HG02981 (cell line): ENCODE data around the gene NOPCHAP1.
"Not testable (repeated sequence)": the region's sequence is repeated elsewhere in the genome, so short reads cannot be mapped to it uniquely, and the experiment has no call there.

ENCODE experiments used
- ATAC-seq: cut with Tn5 transposase; IDR thresholded peaks from one replicate; pipeline ENCODE4 v1.9.1; 2021; ENCODE audit warnings: mild to moderate bottlenecking, moderate library complexity; ENCODE audit not compliant: unreplicated experiment

NOPCHAP1 gene

DNA sequence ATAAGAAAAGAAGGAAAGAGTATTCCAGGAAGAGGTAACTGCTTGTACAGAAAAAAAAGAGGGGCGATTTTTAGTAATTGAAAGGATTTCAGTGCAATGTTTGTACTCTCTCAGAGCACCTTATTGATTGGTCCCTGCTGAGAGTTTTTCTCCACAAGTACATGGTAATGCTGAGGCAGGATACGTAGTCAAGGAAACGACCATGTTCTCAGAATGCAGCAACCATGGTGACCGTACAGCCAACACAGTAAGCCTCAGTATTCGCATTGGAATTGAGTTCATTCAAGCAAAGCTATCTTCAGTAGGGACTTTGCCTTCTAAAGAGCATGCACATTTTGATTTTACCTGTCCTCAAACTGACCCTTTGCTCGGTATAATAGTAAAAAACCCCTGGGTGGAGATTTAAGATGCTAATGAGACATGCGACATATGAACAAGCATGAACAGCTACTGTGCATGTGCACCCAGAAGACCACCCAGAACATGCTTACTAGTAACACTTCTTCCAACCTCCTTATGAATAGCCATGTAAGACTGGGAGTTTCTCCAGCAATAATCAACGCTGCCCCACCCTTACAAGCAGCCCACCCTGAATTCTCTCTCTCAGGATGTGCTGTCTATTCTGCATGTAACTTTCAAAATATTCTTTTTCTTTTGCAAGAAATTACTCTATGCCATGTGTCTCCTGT is 21.8 kb upstream of the NOPCHAP1 start:
- ATAC-seq: no peak

DNA sequence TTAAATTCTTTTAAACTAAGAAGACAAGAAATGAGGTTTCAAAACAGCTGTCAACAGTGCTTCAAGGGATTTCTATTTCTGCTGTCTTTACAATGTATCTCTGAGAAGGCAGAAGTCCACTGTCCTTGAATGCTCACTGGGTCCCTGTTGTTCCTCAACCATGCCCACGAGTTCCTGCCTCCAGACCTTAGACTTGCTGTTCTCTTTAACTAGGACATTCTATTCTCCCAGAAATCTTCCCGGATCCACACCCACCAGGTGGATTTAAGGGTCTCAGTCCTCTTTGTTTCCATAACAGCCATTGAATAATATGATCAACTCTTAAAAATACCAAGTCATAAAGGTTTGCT is 21.3 kb upstream of the NOPCHAP1 start:
- ATAC-seq: no peak

DNA sequence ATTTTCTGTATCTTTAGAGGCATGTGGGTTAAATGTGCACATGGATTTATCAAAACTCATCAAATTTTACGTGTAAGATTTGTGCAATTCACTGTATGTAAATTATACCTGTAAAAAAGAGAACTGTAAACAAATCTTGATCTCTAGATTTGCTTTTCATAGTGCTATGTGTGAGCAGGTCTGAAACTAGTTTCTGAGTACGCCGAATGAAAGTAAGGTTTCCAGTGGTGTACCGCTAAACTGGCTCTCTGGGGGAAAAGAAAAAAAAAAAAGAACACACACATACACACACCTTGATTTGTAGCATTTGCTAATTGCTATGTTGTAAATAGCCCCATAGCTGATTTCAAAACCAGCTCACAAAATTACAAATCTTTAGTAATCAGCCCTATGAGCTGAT is 19.4 kb upstream of the NOPCHAP1 start:
- peak; percentile 85 for ATAC-seq

DNA sequence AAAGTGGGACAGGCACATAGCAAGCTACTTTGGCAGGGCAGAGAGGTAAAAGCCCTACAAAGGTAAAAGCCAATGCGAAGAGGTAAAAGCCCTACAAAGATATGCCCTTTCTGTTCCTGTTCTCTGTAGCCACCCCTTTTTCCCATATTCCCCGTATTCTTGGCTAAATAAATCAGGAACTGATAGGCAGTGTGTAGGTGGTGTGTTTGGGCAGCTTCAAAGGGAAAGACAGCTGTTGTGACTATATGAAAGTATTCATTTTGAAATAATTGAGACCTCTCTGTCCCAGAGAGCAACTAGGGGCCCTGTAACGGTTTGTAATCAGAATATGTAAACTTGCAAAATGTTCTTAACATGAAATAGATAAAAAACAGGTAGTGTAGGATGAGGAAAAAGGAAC is 16.8 kb upstream of the NOPCHAP1 start:
- ATAC-seq: no peak

DNA sequence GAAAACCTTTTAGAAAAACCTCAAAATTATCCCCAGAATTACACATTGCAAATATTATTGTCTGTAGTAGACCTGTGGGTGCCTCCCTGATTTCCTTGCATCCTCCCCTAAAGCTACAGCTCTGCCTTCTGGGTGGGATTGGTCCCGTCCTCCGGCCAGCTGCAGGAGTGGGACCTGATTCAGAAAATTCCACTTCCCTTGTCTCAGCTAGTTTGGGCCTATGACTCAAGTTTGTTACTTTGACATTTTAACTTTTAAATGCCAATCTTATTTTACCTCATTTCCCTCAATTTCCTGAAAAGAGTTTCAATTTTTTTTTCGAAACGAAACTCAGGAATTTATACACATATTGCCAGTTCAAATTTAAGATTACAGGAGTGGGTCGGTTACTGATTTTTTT is 14.8 kb upstream of the NOPCHAP1 start:
- ATAC-seq: no peak

DNA sequence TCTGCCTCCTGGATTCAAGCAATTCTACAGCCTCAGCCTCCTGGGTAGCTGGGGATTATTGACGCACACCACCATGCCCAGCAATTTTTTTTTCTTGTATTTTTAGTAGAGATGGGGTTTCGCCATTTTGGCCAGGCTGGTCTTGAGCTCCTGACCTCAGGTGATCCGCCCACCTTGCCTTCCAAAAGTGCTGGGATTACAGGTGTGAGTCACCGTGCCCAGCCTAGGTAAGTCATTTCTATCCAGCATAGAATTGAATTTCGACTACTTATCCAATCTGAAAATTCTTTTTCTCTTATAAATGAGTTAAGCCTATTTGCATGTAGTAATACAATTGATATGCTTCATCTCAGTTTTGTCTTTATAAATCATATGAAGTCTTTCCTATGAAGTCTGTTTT is 12.9 kb upstream of the NOPCHAP1 start:
- no peak for ATAC-seq

DNA sequence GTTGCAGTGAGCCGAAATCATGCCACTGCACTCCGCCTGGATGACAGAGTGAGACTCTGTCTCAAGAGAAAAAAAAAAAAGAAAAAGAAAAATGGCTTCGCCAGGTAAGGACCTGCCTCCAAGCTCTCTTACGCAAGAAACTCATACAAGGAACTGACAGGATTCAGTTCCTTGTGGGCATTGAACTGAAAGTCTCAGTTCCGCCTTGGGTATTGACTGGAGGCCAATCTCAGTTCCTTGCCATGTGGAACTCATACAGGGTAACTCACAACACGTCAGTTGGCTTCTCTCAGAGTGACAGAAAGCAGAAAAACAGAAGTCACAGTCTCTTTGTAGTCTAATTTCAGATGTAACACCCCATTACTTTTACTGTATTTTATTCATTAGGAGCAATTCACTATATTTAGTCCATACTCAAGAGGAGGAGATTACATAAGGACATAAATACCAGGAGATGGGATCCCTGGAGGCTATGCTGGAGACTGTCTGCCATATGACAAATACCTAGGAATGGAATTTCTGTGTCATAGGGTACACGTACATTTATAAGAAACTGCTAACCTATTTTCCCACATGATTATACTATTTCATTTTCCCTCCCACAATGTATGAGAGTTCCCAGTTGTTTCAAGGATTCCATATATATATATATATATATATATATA is 11.4 kb upstream of the NOPCHAP1 start:
- ATAC-seq: peak; percentile 99

DNA sequence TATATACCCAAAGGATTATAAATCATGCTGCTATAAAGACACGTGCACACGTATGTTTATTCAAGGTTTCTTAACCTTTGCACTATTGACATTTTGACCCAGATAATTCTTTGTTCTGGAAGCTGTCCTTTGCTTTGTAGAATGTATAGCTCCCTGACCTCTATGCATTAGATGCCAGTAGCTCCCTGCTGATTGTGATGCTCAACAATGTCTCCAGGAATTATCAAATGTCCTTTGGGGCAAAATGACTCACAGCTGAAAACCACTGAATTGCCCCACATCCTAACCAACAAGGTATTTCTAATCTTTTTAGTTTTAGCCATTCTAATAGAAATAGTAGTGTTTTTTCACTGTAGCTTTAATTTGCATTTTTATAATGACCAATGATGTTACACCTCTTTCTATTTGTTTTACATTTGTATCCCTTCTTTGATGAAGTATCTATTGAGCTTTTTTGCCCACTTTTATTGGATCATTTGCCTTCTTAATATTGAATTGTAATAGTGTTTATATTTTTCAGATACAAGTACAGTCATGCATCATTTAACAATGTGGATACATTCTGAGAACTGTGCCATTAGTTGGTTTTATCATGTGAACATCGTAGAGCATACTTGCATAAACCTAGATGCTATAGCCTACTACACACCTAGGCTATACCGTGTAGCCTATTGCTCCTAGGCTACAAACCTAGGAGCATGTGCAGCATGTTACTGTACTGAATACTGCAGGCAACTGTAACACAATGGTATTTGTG is 10.4 kb upstream of the NOPCHAP1 start:
- ATAC-seq: no peak

DNA sequence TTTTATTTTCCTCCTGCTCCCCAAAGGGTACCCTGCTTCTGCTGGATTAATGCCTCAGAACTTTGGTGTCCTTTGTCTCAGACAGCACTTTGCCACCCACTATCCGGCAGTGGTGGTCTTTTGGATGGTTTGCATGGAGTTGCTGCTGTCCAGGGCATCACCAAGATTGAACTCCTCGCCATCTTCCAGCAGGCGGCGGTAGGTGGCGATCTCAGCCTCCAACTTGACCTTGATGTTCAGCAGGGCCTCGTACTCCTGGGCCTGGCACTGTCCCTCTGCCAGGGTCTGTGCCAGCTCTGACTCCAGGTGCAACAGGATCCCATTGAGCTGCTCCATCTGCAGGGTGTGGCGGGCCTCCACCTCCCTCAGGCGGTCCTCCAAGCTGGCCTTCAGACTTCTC is 9.4 kb upstream of the NOPCHAP1 start:
- ATAC-seq: no peak

DNA sequence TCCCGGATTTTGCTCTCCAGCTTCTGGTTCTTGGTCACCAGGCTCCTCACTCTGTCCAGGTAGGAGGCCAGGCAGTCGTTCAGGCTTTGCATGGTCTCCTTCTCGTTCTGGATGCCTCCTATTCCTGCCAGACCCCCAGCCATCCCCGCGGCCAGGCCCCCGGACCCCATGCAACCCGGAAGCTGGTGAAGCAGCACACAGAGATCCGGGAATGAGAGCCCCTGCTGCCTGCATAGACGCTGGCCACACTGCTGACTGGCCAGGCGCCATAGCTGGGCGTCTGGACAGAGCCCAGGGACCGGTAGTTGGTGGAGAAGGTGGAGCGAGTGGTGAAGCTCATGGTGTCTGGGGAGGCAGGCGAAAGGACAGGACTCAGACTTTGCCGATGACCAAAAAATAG is 8.4 kb upstream of the NOPCHAP1 start:
- ATAC-seq: not testable (repeated sequence)

DNA sequence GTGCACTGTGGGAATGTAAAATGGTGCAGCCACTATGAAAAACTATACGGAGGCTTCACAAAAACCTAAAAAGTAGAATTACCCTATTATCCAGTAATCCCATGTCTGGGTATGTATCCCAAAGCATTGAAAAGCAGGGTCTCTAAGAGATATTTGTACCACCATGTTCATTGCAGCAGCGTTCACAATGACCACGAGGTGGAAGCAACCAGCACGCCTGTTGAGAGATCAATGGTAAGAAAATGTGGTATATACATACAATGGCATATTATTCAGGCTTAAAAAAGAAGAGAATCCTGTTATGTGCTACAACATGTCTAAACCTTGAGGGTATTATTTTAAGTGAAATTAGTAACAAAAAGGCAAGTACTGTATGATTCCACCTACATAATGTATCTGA is 910 bp upstream of the NOPCHAP1 start:
- no peak for ATAC-seq

DNA sequence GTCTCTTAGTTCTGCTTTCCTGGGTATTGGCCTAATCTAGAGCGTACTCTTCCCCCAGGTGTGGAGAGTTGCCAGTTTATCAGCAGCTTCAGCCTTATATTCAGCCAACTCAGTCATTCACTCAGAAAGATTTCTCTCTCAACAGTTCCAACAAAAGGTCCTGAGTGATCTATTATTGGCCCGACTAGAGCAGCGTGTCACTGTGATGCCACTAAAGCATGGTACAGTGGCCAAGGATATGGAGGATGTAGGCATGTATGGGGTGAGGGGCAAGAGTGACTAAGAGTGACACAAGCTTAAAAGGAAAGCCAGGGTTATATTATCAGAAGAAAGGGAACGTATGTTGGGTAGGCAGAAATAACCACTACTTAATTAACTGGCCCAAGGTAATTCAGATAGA is 4.8 kb downstream of the NOPCHAP1 start:
- no peak for ATAC-seq

DNA sequence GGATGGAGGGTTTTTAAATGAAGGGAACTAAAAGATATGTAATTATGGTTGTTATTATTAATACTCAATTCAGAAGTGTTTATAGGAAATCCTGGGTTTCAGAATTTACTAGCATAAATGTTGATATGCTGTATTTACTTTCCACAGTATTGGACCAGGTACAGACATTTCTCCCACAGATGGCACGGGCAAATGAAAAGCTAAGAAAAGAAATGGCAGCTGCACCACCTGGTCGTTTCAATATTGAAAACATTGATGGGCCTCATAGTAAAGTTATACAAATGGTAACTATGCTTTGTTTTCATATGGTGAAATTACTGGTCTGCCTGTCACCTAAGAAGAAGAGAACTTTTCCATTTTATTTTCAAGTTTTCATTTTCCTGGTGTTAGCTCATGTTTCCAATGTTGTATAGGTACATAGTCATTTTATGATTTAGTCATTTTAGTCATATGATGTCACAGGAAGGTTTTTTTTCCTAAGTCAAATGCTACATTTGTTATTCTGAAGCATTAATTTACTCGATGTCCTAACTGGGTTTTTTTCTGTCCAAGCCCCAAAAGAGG is 5.5 kb downstream of the NOPCHAP1 start:
- ATAC-seq: no peak

DNA sequence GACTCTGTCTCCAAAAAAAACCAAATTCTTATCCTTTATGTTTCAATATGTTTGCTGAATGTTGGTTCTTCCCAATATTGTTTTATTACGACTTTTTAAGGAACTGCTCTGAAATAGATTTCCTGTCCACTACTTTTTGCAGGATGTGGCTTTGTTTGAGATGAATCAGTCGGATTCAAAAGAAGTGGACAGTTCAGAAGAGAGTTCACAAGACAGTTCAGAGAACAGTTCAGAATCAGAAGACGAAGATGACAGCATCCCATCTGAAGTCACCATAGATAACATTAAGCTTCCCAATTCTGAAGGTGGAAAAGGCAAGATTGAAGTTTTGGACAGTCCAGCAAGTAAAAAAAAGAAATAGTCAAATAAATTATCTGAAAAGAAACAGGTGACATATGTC is 8.2 kb downstream of the NOPCHAP1 start:
- ATAC-seq: no peak

DNA sequence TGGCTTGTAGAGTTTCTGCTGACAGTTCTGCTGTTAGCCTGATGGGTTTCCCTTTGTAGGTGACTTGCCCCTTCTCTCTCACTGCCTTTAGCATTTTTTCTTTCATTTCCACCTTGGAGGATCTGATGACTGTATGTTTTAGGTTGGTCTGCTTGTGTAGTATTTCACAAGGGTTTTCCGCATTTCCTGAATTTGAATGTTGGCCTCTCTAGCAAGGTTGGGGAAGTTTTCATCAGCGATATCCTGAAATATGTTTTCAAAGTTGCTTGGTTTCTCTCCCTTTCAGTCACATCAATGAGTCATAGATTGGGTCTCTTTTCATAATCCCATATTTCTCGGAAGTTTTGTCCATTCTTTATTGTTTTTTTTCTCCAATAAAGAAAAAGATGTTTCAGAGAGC is 11.4 kb downstream of the NOPCHAP1 start:
- no peak for ATAC-seq

DNA sequence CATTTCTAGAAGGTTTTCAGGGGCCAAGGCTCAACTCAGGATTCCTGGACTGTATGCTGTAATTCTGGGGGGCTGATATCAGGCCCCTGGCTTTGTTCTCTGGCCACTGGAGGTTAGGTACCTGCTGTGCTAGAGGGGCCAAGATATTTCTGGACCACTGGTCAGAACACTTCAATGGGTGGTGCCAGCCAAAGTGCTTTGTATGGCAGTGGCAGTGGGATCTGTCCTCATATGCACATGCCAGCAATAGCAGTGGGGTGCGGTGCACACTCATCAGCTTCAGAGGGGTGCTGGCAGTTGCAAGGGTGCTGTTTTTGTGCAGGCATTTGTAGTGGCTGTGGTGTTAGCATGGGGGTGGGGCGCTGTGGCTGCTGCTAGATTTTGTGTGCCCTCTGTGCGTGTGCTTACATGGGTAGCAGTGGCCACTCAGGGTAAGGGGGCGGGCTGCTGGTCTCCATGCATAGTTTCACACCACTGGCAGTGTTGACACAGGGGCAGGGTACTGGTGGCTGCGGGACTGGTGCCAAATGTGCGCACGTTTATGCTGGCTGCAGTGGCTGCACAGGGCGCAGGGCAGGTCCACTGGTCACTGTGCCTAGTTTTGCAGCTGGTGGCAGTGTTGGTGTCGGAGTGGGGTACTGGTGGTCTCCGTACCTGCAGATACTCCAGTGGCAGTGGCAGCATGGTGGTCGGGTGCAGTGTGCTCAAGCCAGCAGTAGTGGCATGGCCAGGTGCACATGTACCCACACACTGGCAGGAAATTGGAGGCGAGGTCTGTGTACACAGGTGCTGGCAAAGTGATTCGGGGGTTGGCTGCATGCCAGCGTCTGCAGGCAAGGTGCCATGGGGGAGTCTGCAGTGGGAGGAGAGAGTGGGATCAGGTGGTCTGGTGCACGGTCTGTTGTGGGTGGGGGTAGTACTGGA is 12.6 kb downstream of the NOPCHAP1 start:
- no peak for ATAC-seq

DNA sequence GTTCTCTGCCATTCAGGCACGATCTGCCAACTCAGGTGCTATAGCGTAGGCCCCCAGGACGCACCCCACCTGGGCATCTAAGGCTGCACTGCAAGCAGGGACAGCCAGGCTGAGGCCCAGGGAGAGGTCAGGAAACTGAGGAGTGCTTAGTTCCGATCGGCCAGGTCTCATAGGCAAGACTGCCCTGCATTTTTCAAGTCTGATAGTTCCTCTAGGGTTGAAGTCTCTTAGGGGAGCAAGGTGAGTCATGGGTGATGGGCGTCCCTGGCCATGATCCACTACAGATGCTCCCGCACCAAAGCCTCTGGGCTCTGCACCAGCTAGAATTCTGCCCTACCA is 13.2 kb downstream of the NOPCHAP1 start:
- no peak for ATAC-seq

DNA sequence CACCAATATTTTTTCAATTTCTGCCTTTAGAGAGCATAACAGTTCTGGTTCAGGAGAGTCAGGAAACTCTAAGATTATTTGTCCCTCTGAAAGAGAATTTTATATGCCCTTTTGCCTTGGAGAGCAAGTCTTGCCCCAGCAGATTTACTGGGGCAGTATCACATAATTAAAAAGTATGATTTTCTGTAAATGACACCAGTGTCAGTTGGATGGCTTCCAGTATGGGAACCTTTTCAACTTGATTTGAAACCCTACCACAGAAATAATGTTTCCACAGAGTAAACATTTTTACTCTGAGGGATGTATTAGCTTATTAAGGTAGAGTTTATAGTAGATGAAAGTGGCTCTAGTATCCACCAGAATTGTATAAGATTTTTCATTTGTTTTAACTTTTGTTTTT is 15.4 kb downstream of the NOPCHAP1 start:
- ATAC-seq: no peak

DNA sequence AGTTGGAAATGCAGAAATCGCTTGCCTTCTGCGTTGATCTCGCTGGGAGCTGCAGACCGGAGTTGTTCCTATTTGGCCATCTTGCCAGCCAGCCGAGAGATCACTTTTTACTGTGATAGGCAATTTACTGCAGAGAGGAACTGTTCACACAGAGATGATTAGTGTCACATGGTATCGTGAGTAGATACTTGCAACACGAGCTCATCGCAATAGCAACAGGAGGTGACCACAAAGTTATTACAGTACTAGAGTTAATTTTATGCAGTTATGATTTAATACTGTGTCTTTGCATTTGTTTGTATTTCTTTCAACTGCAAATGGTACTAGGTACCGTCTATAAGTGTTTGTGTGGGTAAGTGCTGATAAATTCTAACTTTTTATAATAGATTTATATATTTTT is 27.8 kb downstream of the NOPCHAP1 start:
- no peak for ATAC-seq

DNA sequence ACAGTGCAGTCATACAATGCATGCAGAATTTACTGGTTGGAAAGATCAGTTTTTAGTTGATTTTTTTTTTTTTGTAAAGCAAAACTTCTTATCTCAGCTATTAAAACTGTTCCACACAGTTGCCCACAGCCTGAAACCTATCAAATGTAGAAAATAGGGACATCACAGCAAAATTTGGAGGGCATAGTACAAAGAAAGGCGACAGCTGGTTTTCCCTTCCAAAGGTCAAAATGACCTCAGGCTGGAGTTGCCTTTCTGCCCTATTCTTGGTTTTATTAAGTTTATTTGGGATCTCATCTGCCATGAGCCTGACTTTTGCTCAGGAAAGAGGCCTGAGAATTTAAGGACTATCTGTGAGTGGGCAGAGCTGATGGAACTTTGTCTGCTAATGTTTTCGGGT is 28.5 kb downstream of the NOPCHAP1 start:
- no peak for ATAC-seq

DNA sequence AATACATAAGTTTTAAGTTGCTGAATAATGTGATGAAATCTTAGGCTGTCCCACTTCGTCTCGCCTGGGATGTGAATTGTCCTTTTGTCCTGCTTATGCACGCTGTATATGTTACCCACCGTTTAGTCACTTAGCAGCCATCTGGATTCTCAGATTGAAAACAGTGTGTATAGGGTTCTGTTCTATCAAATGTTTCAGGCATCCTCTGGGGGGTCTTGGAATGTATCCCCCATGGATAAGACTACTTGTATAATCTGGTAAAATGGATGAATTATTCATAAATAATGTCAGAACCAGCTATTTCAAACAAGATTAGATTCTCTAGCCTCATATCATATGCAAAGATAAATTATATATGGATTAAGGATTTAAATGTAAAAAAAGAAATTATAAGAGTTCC is 29.4 kb downstream of the NOPCHAP1 start:
- ATAC-seq: no peak
